GM10847 (cell line): Measurements from ENCODE around the gene ATP8A2.

Source experiments
- POLR2A ChIP-seq: IDR thresholded peaks from 2 replicates; pipeline ENCODE4 v1.6.1; 2011; ENCODE audit not compliant: insufficient read length; ENCODE audit errors: extremely low read depth

ATP8A2 gene

DNA sequence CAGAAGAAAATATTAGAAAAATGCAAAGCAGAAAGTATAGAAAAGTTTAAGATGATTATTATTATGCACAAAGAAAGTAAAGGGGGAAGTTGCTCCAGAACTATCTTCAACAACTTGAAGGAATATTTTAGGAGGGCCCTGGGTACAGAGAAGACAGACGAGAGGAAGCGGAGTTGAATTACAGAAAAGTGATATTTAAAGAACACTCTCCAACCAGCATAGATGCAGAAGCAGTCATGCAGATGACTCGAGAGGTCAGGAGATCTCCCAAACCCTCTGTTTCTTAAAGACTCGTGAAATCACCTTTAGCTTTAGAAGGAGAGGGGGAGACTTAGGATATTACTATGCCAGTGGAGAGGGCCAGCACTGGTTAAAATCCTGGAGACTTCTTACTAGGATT is 688.6 kb downstream of the ATP8A2 start:
- no peak for TF ChIP-seq POLR2A

DNA sequence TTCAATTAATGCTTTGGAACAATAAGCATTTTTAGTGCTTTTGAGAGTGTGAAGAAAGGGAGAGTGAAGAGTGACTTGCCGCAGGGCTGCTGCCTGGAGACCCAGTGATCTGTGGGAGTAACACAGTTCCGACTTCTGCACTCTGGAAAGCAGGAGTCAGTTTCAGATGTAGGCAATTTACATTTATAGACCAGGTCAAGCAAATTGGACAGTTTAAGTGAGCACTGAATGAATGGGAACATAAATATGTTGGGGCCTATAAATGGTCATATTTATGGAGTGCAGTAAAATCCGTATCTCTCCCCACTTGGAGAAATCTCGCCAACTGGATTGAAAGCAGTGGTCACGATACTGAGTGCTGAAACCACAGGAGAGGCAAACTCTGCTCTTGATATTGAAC is 689.5 kb downstream of the ATP8A2 start:
- no peak for TF ChIP-seq POLR2A

DNA sequence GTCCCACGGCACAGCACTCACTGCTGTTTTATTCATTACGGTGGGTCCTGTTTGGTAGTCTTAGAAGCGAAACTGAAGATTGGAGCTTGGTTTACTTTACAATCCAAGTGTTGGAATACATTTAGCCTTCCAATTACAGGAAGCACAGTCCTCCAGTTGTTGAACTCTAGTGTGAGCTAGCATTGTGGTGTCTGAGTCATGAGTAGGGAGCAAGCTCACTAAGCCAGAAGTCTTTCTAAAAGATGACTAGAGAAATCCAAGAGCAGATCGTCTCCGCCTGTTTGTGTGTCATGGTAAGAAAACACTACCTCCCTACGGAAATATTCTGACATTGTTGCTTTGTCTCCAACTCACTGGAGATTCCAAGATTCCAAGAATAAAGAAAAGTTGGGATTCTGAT is 690.2 kb downstream of the ATP8A2 start:
- no peak for TF ChIP-seq POLR2A

DNA sequence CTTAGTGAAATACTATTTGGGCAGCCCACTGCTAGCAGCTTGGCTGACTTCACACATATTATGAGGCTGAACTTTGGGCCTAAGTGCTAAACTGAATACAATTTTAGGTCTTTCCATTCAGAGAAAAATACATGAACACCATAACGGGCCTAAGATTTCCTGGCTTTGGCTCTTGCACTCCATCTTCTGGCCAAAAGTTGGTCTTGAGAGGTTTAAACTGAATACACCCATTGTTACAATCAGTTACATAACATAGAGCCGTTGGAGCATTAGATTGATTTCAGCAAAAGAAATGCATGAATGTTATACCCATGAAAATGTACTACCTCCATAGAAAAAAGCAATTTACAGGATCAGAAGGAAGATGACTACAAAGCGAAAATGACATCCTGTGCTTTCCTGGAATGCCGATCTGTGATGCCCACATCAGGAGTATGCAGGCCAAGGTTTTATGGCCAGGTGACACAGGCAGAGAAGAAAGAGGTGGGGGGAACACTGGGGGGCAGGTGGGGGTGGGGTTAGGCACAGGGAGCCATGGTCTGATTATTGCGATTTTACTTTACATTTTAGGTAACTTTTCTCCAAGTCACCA is 691.2 kb downstream of the ATP8A2 start:
- no peak for TF ChIP-seq POLR2A

DNA sequence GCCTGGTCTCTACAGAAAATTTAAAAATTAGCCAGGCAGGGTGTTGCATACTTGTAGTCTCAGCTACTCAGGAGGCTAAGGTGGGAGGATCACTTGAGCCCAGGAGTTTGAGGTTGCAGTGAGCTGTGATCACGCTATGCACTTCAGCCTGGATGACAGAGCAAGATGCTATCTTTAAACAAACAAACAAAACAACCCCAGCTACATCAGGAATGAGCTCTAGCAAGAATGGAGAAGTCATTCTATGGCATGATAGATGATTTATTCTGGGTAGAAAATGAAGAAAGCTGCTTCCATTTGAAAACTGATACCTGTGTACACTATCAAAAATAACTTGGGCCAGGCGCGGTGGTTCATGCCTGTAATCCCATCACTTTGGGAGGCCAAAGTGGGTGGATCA is 695.8 kb downstream of the ATP8A2 start:
- no peak for TF ChIP-seq POLR2A

DNA sequence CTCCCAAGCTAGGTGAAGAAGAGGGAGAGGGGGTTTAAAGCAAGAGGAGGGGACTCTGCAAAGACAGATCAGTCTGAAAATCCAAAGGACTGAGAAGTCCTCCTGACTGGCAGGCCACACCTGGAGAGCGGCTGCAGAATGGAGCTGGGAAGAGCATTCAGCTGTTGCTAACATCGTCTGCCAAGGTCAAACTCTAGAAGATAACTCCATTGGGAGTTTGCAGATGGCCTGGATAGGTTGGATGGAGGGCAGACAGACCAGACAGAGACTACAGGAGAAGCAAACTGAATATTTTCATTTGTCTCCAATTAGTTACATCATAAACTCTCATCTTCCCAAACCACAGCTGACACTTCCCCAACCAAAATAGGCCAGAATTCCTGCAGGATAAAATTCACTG is 699.9 kb downstream of the ATP8A2 start:
- no peak for TF ChIP-seq POLR2A

DNA sequence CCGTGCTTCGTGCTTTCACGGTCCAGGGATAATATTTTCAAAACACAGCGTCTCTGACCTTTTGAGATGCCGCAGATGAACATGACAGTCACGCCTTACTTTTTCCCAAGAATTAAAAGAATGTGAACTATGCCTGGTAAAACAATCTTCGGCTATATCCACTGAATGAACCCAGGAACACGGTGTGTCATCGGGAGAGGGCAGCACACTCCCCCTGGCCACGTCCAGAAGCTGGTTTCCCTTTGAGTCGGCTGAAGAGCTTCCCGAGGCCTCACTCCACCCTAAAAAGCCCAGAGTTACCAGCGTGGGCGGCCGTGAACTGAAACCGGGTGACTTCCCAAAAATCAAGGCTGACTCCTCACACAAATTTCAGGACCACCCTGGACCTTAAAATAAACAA is 702.9 kb downstream of the ATP8A2 start:
- no peak for TF ChIP-seq POLR2A
